Measurements from ENCODE around the gene LSM14A.

LSM14A gene

GRCh38 chr19:34230820-34231219 is 58.5 kb downstream of the LSM14A start:
- H3K4me3 ChIP-seq (replicated peaks; ENCODE audit: low read depth, low read length): no peak overlapping the region
- TF ChIP-seq, protein P1, sequence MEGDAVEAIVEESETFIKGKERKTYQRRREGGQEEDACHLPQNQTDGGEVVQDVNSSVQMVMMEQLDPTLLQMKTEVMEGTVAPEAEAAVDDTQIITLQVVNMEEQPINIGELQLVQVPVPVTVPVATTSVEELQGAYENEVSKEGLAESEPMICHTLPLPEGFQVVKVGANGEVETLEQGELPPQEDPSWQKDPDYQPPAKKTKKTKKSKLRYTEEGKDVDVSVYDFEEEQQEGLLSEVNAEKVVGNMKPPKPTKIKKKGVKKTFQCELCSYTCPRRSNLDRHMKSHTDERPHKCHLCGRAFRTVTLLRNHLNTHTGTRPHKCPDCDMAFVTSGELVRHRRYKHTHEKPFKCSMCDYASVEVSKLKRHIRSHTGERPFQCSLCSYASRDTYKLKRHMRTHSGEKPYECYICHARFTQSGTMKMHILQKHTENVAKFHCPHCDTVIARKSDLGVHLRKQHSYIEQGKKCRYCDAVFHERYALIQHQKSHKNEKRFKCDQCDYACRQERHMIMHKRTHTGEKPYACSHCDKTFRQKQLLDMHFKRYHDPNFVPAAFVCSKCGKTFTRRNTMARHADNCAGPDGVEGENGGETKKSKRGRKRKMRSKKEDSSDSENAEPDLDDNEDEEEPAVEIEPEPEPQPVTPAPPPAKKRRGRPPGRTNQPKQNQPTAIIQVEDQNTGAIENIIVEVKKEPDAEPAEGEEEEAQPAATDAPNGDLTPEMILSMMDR (IDR thresholded peaks at IDR 0.05; ENCODE audit: low read length, missing control alignments): no peak
- no peak for DNase-seq (ENCODE audit: low read depth)

GRCh38 chr19:34231439-34231838 is 59.1 kb downstream of the LSM14A start:
- DNase-seq (ENCODE audit: low read depth): no peak
- TF ChIP-seq, protein P1 (IDR thresholded peaks at IDR 0.05; ENCODE audit: low read length, missing control alignments): no peak
- no peak overlapping the region for H3K4me3 ChIP-seq (replicated peaks; ENCODE audit: low read depth, low read length)

- H3K4me3 ChIP-seq (replicated peaks; ENCODE audit: low read depth, low read length): peak overlapping the region; percentile 27
- DNase-seq (ENCODE audit: low read depth): peak; percentile 87
- TF ChIP-seq, protein P1 (IDR thresholded peaks at IDR 0.05; ENCODE audit: low read length, missing control alignments): no peak
Measured at GRCh38 chr19:34232566-34233481, 60.5 kb downstream of the LSM14A start.

GRCh38 chr19:34235425-34235940 is 63.2 kb downstream of the LSM14A start:
- H3K4me3 ChIP-seq (replicated peaks; ENCODE audit: low read depth, low read length): no peak overlapping the region
- DNase-seq (ENCODE audit: low read depth): no peak
- TF ChIP-seq, protein P1 (IDR thresholded peaks at IDR 0.05; ENCODE audit: low read length, missing control alignments): no peak

GRCh38 chr19:34236035-34236987 is 64.0 kb downstream of the LSM14A start:
- TF ChIP-seq, protein P1 (IDR thresholded peaks at IDR 0.05; ENCODE audit: low read length, missing control alignments): no peak
- no peak overlapping the region for H3K4me3 ChIP-seq (replicated peaks; ENCODE audit: low read depth, low read length)
- DNase-seq (ENCODE audit: low read depth): peak; percentile 16

DNA sequence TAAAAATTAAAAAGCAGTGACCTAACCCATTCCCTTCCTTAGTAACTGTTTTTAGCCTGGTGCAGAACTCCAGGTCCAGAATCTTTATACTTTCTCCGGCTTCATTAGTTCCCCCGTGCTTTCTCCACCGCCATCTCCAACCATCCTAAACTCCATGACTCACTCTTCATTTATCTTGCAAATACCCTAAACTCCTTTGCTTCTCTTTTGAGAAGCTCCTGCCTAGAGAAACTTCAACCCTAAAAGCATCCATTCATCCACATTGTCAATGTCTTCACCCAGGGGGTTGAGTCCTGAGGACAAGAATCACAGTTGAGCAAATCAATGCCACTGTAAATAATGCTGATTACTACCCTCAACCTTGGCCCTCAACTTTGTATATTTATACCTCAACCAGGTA is 65.0 kb downstream of the LSM14A start:
- no peak overlapping the region for H3K4me3 ChIP-seq (replicated peaks; ENCODE audit: low read depth, low read length)
- TF ChIP-seq, protein P1 (IDR thresholded peaks at IDR 0.05; ENCODE audit: low read length, missing control alignments): no peak
- DNase-seq (ENCODE audit: low read depth): no peak
